HG03025 (cell line): ENCODE measurements around the gene KPNA6.
"Not testable (repeated sequence)": the region's sequence is repeated elsewhere in the genome, so short reads cannot be mapped to it uniquely, and the experiment has no call there.

Experiments
- ATAC-seq: cut with Tn5 transposase; IDR thresholded peaks from one replicate; pipeline ENCODE4 v1.9.1; 2021; ENCODE audit warnings: mild to moderate bottlenecking, moderate library complexity; ENCODE audit not compliant: unreplicated experiment, low FRiP score

KPNA6 gene

GRCh38 chr1:32107742-32108661 lies at the start of gene KPNA6:
TSS of gene KPNA6 (plus strand) at chr1:32108056. CDS start at chr1:32108131, 75 bp downstream.
- peak; percentile 49 for ATAC-seq

- ATAC-seq, result no peak
Measured at GRCh38 chr1:32060914-32061313, 46.9 kb upstream of the KPNA6 start.

GRCh38 chr1:32062867-32063230 lies 45.0 kb upstream of the KPNA6 start:
- no peak for ATAC-seq

GRCh38 chr1:32063261-32063681 lies 44.6 kb upstream of the KPNA6 start:
- ATAC-seq, result no peak

GRCh38 chr1:32065613-32066488 lies 42.0 kb upstream of the KPNA6 start:
- ATAC-seq, result not testable (repeated sequence)

- no peak for ATAC-seq
Measured at GRCh38 chr1:32066489-32066873, 41.4 kb upstream of the KPNA6 start.

GRCh38 chr1:32068957-32069588 lies 38.8 kb upstream of the KPNA6 start:
- ATAC-seq, result no peak

- ATAC-seq, result no peak
Measured at GRCh38 chr1:32071758-32072621, 35.9 kb upstream of the KPNA6 start.

- ATAC-seq, result peak; percentile 83
Measured at GRCh38 chr1:32072622-32073298, 35.1 kb upstream of the KPNA6 start, which contains the start of gene TMEM39B. TSS of gene TMEM39B (plus strand) at chr1:32072939. CDS start at chr1:32073048, 109 bp downstream.

- peak; percentile 29 for ATAC-seq
Measured at GRCh38 chr1:32073299-32074229, 34.3 kb upstream of the KPNA6 start.

GRCh38 chr1:32074841-32075240 lies 33.0 kb upstream of the KPNA6 start:
- ATAC-seq, result no peak

GRCh38 chr1:32077451-32077850 lies 30.4 kb upstream of the KPNA6 start:
- no peak for ATAC-seq

GRCh38 chr1:32082022-32082421 lies 25.8 kb upstream of the KPNA6 start:
- no peak for ATAC-seq

- ATAC-seq, result not testable (repeated sequence)
Measured at GRCh38 chr1:32086381-32086780, 21.5 kb upstream of the KPNA6 start.

- no peak for ATAC-seq
Measured at GRCh38 chr1:32091176-32091575, 16.7 kb upstream of the KPNA6 start.

- ATAC-seq, result no peak
Measured at GRCh38 chr1:32091591-32091990, 16.3 kb upstream of the KPNA6 start.

GRCh38 chr1:32094746-32095521 lies 12.9 kb upstream of the KPNA6 start:
- no peak for ATAC-seq
